Endothelial cell of umbilical vein (primary cell): ENCODE results near the gene KIF26B. TPM values are rescaled to one million over a fixed set of nuclear protein-coding genes. Genes with fewer than 3 reads are reported as not detected.

Source experiments
- BruUV-seq: library from RNA; stranded (reverse); fragments of 400-500 nt; replicated peaks from 2 replicates; lab custom pipeline; 2021; lab: Mats Ljungman, UMichigan
- CTCF ChIA-PET: fragments of 300-600, 350-600 bp; sonication (Branson Sonifier 250); formaldehyde crosslinking; loops from one replicate; lab custom pipeline; 2021; ENCODE audit warnings: antibody characterized with exemption, inconsistent platforms; lab: Charles Lee
- POLR2A ChIA-PET: fragments of 300-600, 350-600 bp; sonication (Branson Sonifier 250); formaldehyde crosslinking; loops from one replicate; lab custom pipeline; 2021; ENCODE audit warnings: antibody characterized with exemption, inconsistent platforms; lab: Charles Lee
- DNase-seq: peaks from one replicate; pipeline ENCODE4 v3.0.0-alpha.2; 2011; ENCODE audit warnings: low read depth, low spot score
- FAIRE-seq: peaks from 2 replicates; lab custom pipeline; 2011; peaks lifted over from hg19 to GRCh38; lab: Jason Lieb, UNC
- H2AFZ ChIP-seq: 2 replicates; pipeline ENCODE4 v1.6.0; 2012; ENCODE audit warnings: low read depth, low read length, control low read depth, inconsistent platforms
- H3K27ac ChIP-seq: 2 replicates; pipeline ENCODE4 v1.5.1; 2011; ENCODE audit warnings: low read depth, mild to moderate bottlenecking, control low read depth, low read length, moderate library complexity; ENCODE audit not compliant: insufficient read depth
- H3K27me3 ChIP-seq, 2 experiments: 2 replicates each; pipeline versions ENCODE4 v1.6.0 to v1.6.1; 2011; ENCODE audit warnings: low read length in 2 of 2, mixed read lengths in 1 of 2; ENCODE audit not compliant: control insufficient read depth in 2 of 2, insufficient read depth in 2 of 2
- H3K36me3 ChIP-seq, 2 experiments: 2 replicates in 1 of 2; 3 replicates in 1 of 2; pipeline ENCODE4 v1.5.1; 2011; ENCODE audit warnings: low read length in 2 of 2, mild to moderate bottlenecking in 1 of 2, moderate library complexity in 1 of 2; ENCODE audit not compliant: control insufficient read depth in 2 of 2, insufficient read depth in 2 of 2; ENCODE audit errors: extremely low read depth in 1 of 2
- H3K4me1 ChIP-seq: 3 replicates; pipeline ENCODE4 v1.5.1; 2011; ENCODE audit warnings: mild to moderate bottlenecking, low read length; ENCODE audit not compliant: control insufficient read depth, insufficient read depth; ENCODE audit errors: extremely low read depth
- H3K4me2 ChIP-seq: 2 replicates; pipeline ENCODE4 v1.6.1; 2011; ENCODE audit warnings: low read length, control low read depth, mixed read lengths; ENCODE audit not compliant: insufficient read depth
- H3K4me3 ChIP-seq, 3 experiments: fragments of 200-600 bp in 1 of 3; sonication (generic), shearing (Covaris generic) in 1 of 3; replicated peaks in 1 of 3; 2 replicates each; pipeline ENCODE4 v1.5.1; 2011 to 2016; ENCODE audit warnings: control low read depth in 3 of 3, low read length in 3 of 3, mild to moderate bottlenecking in 2 of 3, inconsistent platforms in 1 of 3, low read depth in 1 of 3, moderate library complexity in 1 of 3; ENCODE audit not compliant: insufficient read depth in 1 of 3
- H3K79me2 ChIP-seq: 2 replicates; pipeline ENCODE4 v1.6.0; 2012; ENCODE audit warnings: low read length, inconsistent platforms; ENCODE audit not compliant: control insufficient read depth, insufficient read depth
- H3K9ac ChIP-seq: replicated peaks from 2 replicates; pipeline ENCODE3; 2011; ENCODE audit warnings: low read length, control low read depth; ENCODE audit not compliant: insufficient read depth; ENCODE audit errors: extremely low read depth
- H3K9me1 ChIP-seq: replicated peaks from 3 replicates; pipeline ENCODE4 v1.6.0; 2011; ENCODE audit warnings: mild to moderate bottlenecking, low read length; ENCODE audit not compliant: control insufficient read depth, insufficient read depth; ENCODE audit errors: extremely low read depth
- H3K9me3 ChIP-seq: replicated peaks from 2 replicates; pipeline ENCODE4 v1.5.1; 2012; ENCODE audit warnings: low read length, inconsistent platforms; ENCODE audit not compliant: control insufficient read depth, insufficient read depth
- H4K20me1 ChIP-seq: replicated peaks from 2 replicates; pipeline ENCODE3; 2011; ENCODE audit warnings: mild to moderate bottlenecking, low read length; ENCODE audit not compliant: control insufficient read depth, insufficient read depth; ENCODE audit errors: extremely low read depth
- EZH2 ChIP-seq: IDR thresholded peaks from 2 replicates; pipeline ENCODE4 v1.6.1; 2012; ENCODE audit warnings: borderline replicate concordance, low read depth, mild to moderate bottlenecking, moderate library complexity, low read length, inconsistent platforms; ENCODE audit not compliant: severe bottlenecking
- FOS ChIP-seq: IDR thresholded peaks from 2 replicates; pipeline ENCODE4 v1.6.1; 2011; ENCODE audit warnings: mild to moderate bottlenecking, low read length, moderate library complexity, borderline replicate concordance; ENCODE audit not compliant: insufficient read depth
- GATA2 ChIP-seq: IDR thresholded peaks from 2 replicates; pipeline ENCODE4 v1.7.0; 2011; ENCODE audit warnings: low read depth, mild to moderate bottlenecking, moderate library complexity, mixed read lengths, low read length; ENCODE audit not compliant: insufficient read length, insufficient read depth
- JUN ChIP-seq: IDR thresholded peaks from 2 replicates; pipeline ENCODE4 v1.6.1; 2011; ENCODE audit warnings: borderline replicate concordance, low read depth; ENCODE audit not compliant: insufficient read length, insufficient read depth
- MYC ChIP-seq: IDR thresholded peaks from one replicate; pipeline ENCODE4 v1.6.1; 2011; ENCODE audit warnings: mild to moderate bottlenecking, low read depth, low read length
- POLR2A ChIP-seq: IDR thresholded peaks from 2 replicates; pipeline ENCODE4 v1.6.1; 2012; ENCODE audit warnings: low read depth, mild to moderate bottlenecking, control low read depth, low read length
- POLR2AphosphoS5 ChIP-seq: IDR thresholded peaks from 2 replicates; pipeline ENCODE4 v1.6.1; 2012; ENCODE audit warnings: low read depth, mild to moderate bottlenecking, control low read depth, low read length, moderate library complexity; ENCODE audit not compliant: insufficient read depth
- dilution Hi-C: fragments of 300-500 bp; cut with MboI; formaldehyde crosslinking; loops from one replicate; pipeline ENCODE4 v1.15.0; 2019; ENCODE audit warnings: low sequenced_read_pairs; ENCODE audit not compliant: extremely low pct_ligation_motif_present
- intact Hi-C: fragments of 100-400 bp; cut with micrococcal nuclease; formaldehyde crosslinking; loops from one replicate; pipeline ENCODE4 v1.10.0; 2022
- polyA plus RNA-seq, 4 experiments: library from polyadenylated mRNA; depleted of rRNA in 3 of 4; stranded (reverse) in 3 of 4; unstranded in 1 of 4; fragments of >200 nt; gene quantifications; 2 replicates each; pipeline versions ENCODE4 v1.2.1 to v1.2.3, GENCODE V29; 2011 to 2012; ENCODE audit warnings: missing spikeins in 1 of 4
- total RNA-seq: library from RNA; stranded (reverse); gene quantifications from 2 replicates; pipeline ENCODE4 v1.2.3, GENCODE V29; 2021
- TF ChIP-seq, protein P1 (sequence below): IDR thresholded peaks from 2 replicates; pipeline ENCODE4 v1.6.1; 2011; ENCODE audit not compliant: insufficient read depth, insufficient read length
- TF ChIP-seq, protein P2 (sequence below), 2 donors: IDR thresholded peaks; 1 replicate in 1 of 2; 2 replicates in 1 of 2; pipeline ENCODE4 v1.5.1; 2011; ENCODE audit warnings: low read length in 2 of 2, mild to moderate bottlenecking in 2 of 2, moderate library complexity in 2 of 2, control low read depth in 1 of 2, inconsistent platforms in 1 of 2, low read depth in 1 of 2; ENCODE audit not compliant: insufficient read depth in 1 of 2; ENCODE audit errors: extremely low read depth in 1 of 2

Gene KIF26B
- total and polyA plus RNA-seq, 2 donors (not counting 3 experiments of a cell fraction or from before 2014, with no cell fraction given) = 0.04 to 0.49 TPM

- Histone ChIP-seq H3K4me1 (no peaks in the 10 kb centered on the region), H3K4me2 (no peak overlapping the region), H3K79me2 (no peaks in the 10 kb centered on the region), H3K9me3 (no peaks in the 10 kb centered on the region), H2AFZ (no peak overlapping the region), H3K27me3 (no peaks in the 10 kb centered on the region), H4K20me1 (no peaks in the 10 kb centered on the region), H3K27ac (no peak overlapping the region), H3K4me3 (no peak overlapping the region), H3K9me1 (no peaks in the 10 kb centered on the region), H3K36me3 (no peaks in the 10 kb centered on the region), H3K9ac (no peak overlapping the region)
- POLR2A ChIA-PET = no interaction called here
- no peak for TF ChIP-seq MYC
- TF ChIP-seq, protein P1, sequence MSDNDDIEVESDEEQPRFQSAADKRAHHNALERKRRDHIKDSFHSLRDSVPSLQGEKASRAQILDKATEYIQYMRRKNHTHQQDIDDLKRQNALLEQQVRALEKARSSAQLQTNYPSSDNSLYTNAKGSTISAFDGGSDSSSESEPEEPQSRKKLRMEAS = no peak
- TF ChIP-seq FOS = no peak
- no peak for TF ChIP-seq JUN
- no peak for TF ChIP-seq GATA2
- TF ChIP-seq, protein P2, sequence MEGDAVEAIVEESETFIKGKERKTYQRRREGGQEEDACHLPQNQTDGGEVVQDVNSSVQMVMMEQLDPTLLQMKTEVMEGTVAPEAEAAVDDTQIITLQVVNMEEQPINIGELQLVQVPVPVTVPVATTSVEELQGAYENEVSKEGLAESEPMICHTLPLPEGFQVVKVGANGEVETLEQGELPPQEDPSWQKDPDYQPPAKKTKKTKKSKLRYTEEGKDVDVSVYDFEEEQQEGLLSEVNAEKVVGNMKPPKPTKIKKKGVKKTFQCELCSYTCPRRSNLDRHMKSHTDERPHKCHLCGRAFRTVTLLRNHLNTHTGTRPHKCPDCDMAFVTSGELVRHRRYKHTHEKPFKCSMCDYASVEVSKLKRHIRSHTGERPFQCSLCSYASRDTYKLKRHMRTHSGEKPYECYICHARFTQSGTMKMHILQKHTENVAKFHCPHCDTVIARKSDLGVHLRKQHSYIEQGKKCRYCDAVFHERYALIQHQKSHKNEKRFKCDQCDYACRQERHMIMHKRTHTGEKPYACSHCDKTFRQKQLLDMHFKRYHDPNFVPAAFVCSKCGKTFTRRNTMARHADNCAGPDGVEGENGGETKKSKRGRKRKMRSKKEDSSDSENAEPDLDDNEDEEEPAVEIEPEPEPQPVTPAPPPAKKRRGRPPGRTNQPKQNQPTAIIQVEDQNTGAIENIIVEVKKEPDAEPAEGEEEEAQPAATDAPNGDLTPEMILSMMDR (IDR thresholded peaks at IDR 0.05; ENCODE audit: extremely low read depth in 1 of 2, insufficient read depth in 1 of 2, low read depth in 1 of 2, low read length in 2 of 2) = no peak
- no peak for TF ChIP-seq POLR2A
- no peak for TF ChIP-seq EZH2
- no peak for TF ChIP-seq POLR2AphosphoS5
- intact Hi-C loops (no loop called here), dilution Hi-C loops (no loop called here)
- FAIRE-seq = no peak
- no TSS peak for BruUV-seq
- no peak for DNase-seq
- CTCF ChIA-PET = no interaction called here
These were observed 240.9 kb downstream of the KIF26B start for GRCh38 chr1:245395680-245396079.
